Natural killer cell (primary cell): ENCODE results near the gene YWHAG. TPM values are rescaled to one million over a fixed set of nuclear protein-coding genes. Genes with fewer than 3 reads are reported as not detected.
A peak's percentile ranks its signal among the peaks of the same experiment; 100 is the strongest.

ENCODE experiments used
- ATAC-seq, 3 donors: fragments of 150-1000 bp in 2 of 3; fragments of 200-7000 bp in 1 of 3; cut with Tn5 transposase; 1 replicate in 1 of 3; 2 replicates in 2 of 3; pipeline ENCODE4 v1.10.0; 2021; ENCODE audit warnings: mild to moderate bottlenecking in 2 of 3, moderate library complexity in 2 of 3
- DNase-seq, 2 donors: peaks; one replicate each; pipeline versions ENCODE4 v3.0.0 to v3.0.0-alpha.2; 2013 to 2021; ENCODE audit warnings: mixed read lengths in 1 of 2
- H3K27ac ChIP-seq: one replicate; pipeline ENCODE4 v1.5.1; 2013; ENCODE audit warnings: mild to moderate bottlenecking, low read length
- H3K27me3 ChIP-seq: one replicate; pipeline ENCODE4 v1.6.1; 2013; ENCODE audit warnings: low read length; ENCODE audit not compliant: control insufficient read depth, insufficient read depth
- H3K36me3 ChIP-seq: one replicate; pipeline ENCODE4 v1.6.1; 2013; ENCODE audit warnings: low read length; ENCODE audit not compliant: control insufficient read depth, insufficient read depth
- H3K4me1 ChIP-seq: one replicate; pipeline ENCODE4 v1.6.1; 2013; ENCODE audit warnings: low read length; ENCODE audit not compliant: control insufficient read depth, insufficient read depth
- H3K4me3 ChIP-seq: one replicate; pipeline ENCODE4 v1.5.1; 2013; ENCODE audit warnings: low read length
- H3K9me3 ChIP-seq: one replicate; pipeline ENCODE4 v1.6.1; 2013; ENCODE audit warnings: low read length; ENCODE audit not compliant: control insufficient read depth, insufficient read depth
- H3K27ac Mint-ChIP-seq, 2 donors: one replicate each; pipeline ENCODE4 v1.8.0; 2022; ENCODE audit warnings: mild to moderate bottlenecking in 2 of 2, mixed read lengths in 2 of 2, moderate library complexity in 1 of 2
- H3K27me3 Mint-ChIP-seq, 2 donors: one replicate each; pipeline ENCODE4 v1.8.0; 2022; ENCODE audit warnings: low read depth in 2 of 2, mixed read lengths in 2 of 2
- H3K36me3 Mint-ChIP-seq: one replicate; pipeline ENCODE4 v1.8.0; 2022; ENCODE audit warnings: mixed read lengths
- H3K4me1 Mint-ChIP-seq, 2 donors: one replicate each; pipeline ENCODE4 v1.8.0; 2022; ENCODE audit warnings: mixed read lengths in 2 of 2
- H3K4me3 Mint-ChIP-seq: one replicate; pipeline ENCODE4 v1.8.0; 2022; ENCODE audit warnings: mild to moderate bottlenecking, moderate library complexity, mixed read lengths
- H3K9me3 Mint-ChIP-seq, 2 donors: one replicate each; pipeline ENCODE4 v1.8.0; 2022; ENCODE audit warnings: mixed read lengths in 2 of 2
- WGBS: methylation state at CpG from one replicate; pipeline ENCODE4 v1.1.7; 2013; ENCODE audit warnings: missing lambda C conversion rate; ENCODE audit not compliant: insufficient coverage; 5-methylcytosine and 5-hydroxymethylcytosine counted together
- intact Hi-C: fragments of 100-400 bp; cut with micrococcal nuclease; formaldehyde crosslinking; loops from one replicate; pipeline ENCODE4 v1.14.2; 2022
- total RNA-seq, 4 donors: library from RNA; stranded (reverse); fragments of 120-200 nt in 1 of 4; gene quantifications; one replicate each; pipeline versions ENCODE4 v1.2.3 to v1.2.4, GENCODE V29; 2013 to 2022
- TF ChIP-seq, protein P1 (sequence below): fragments of 200-600 bp; IDR thresholded peaks from one replicate; pipeline ENCODE4 v1.8.0; 2022; ENCODE audit warnings: antibody characterized with exemption

YWHAG gene
- total RNA-seq, 3 donors from 2014 or later (not counting 1 experiment from before 2014, with no cell fraction given): 21.4 to 28.9 (median 27.4) TPM

DNA sequence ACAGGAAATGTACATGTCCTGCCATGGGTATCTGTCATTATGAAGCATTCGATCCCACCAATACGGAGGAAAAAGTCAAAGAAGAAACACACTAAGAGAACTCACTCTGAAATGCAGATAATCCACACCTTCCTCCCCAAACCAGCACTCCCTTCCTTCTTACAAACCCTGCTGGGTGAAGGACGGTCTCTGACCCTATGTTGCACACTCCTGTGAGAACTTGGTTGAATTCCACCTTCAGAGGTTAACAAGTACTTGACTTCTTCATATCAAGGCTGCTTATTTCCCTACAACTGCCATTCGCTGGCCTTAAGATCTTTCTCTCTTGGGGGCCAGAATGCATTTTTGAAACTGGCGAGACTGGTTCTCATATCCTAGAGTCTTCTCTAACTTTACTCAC, 16.6 kb downstream of the YWHAG start:
- H3K27me3 Mint-ChIP-seq: no peaks in the 10 kb centered on the region
- H3K4me1 ChIP-seq: peaks cover 9% of the 10 kb centered on the region
- H3K9me3 ChIP-seq: no peaks in the 10 kb centered on the region
- TF ChIP-seq, protein P1, sequence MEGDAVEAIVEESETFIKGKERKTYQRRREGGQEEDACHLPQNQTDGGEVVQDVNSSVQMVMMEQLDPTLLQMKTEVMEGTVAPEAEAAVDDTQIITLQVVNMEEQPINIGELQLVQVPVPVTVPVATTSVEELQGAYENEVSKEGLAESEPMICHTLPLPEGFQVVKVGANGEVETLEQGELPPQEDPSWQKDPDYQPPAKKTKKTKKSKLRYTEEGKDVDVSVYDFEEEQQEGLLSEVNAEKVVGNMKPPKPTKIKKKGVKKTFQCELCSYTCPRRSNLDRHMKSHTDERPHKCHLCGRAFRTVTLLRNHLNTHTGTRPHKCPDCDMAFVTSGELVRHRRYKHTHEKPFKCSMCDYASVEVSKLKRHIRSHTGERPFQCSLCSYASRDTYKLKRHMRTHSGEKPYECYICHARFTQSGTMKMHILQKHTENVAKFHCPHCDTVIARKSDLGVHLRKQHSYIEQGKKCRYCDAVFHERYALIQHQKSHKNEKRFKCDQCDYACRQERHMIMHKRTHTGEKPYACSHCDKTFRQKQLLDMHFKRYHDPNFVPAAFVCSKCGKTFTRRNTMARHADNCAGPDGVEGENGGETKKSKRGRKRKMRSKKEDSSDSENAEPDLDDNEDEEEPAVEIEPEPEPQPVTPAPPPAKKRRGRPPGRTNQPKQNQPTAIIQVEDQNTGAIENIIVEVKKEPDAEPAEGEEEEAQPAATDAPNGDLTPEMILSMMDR: no peak
- peak overlapping the region in 1 of 2 donors; percentile 10 for H3K27ac Mint-ChIP-seq
- H3K4me1 Mint-ChIP-seq: peaks cover 48 to 51% of the 10 kb centered on the region in 2 donors
- no peak overlapping the region for H3K4me3 Mint-ChIP-seq
- ATAC-seq (no peak), DNase-seq (no peak)
- no peak overlapping the region for H3K4me3 ChIP-seq
- intact Hi-C loops: no loop called here
- 91% methylated on average over 5 of the region's 5 CpGs for WGBS
- no peak overlapping the region for H3K27ac ChIP-seq
- peaks cover 39% of the 10 kb centered on the region for H3K36me3 ChIP-seq
- peaks cover 12% of the 10 kb centered on the region for H3K36me3 Mint-ChIP-seq
- no peaks in the 10 kb centered on the region for H3K27me3 ChIP-seq
- H3K9me3 Mint-ChIP-seq: no peaks in the 10 kb centered on the region

DNA sequence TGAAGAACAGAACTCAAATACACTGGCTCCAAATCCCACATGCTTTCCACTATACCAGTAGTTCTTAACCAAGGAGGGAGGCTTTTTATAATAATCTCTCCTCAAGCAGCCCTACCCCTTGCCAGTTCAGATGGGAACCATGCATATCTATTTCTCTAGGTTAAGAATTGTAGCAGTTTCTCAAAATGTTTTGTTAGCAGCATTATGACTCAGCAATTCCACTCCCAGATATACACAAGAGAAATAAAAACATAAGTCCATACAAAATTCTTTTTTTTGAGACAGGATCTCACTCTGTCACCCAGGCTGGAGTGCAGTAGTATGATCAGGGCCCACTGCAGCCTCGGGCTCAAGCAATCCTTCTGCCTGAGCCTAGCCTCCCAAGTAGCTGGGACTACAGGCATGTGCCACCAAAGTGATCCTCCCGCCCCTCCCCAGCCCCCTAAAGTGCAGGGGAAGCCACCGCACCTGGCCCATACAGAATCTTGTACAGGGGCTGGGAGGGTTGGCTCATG, 18.1 kb downstream of the YWHAG start:
- Mint-ChIP-seq H3K27me3 (no peaks in the 10 kb centered on the region), H3K9me3 (no peaks in the 10 kb centered on the region), H3K4me3 (no peak overlapping the region), H3K4me1 (peaks cover 36% of the 10 kb centered on the region in 2 donors), H3K36me3 (no peaks in the 10 kb centered on the region), H3K27ac (no peak overlapping the region)
- peaks cover 26% of the 10 kb centered on the region for H3K36me3 ChIP-seq
- TF ChIP-seq, protein P1: no peak
- WGBS: 76% methylated on average over 3 of the region's 3 CpGs
- H3K9me3 ChIP-seq: no peaks in the 10 kb centered on the region
- H3K27me3 ChIP-seq: no peaks in the 10 kb centered on the region
- no peaks in the 10 kb centered on the region for H3K4me1 ChIP-seq
- no peak overlapping the region for H3K4me3 ChIP-seq
- DNase-seq (no peak), ATAC-seq (no peak)
- H3K27ac ChIP-seq: no peak overlapping the region
- intact Hi-C loops: no loop called here

DNA sequence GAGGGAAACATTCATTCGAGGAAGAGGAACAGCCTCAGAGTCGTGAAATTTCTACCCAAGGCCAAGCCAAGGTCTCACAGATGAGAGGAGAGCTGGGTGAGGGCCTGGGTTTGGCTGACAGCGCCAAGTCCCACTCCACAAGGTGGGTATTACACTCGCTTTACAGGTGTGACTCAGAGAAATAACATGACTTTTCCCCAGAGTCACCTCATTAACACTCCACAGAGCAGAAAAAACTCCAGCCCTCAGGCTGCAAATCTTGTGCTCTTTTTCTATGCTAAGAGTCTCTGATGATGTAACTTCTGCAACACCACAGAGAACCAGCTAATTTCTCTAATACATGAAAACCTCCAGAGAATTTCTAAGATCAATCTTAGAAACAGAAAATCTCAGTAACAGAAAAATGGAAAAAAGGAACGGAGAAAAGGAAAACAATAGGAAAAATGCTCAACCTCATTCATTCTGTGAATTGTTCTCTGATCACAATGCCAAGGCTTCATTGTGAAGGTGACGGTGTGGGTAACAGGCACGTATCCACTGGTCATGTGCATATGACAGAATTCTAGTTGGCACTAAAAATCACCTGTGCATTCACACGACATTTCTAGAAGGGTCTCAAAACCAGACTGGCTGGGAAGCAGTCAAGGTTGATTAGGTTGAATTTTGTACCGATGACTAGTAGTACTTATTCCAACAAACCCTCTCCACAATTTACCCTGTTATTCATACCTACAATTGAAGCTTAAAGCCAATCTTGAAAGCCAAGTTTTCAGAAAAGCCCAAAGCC, 20.3 kb downstream of the YWHAG start:
- Mint-ChIP-seq H3K36me3 (no peaks in the 10 kb centered on the region), H3K27ac (no peak overlapping the region), H3K4me1 (peaks cover 26 to 35% of the 10 kb centered on the region in 2 donors), H3K9me3 (no peaks in the 10 kb centered on the region), H3K27me3 (no peaks in the 10 kb centered on the region), H3K4me3 (no peak overlapping the region)
- Histone ChIP-seq H3K36me3 (peaks cover 11% of the 10 kb centered on the region), H3K4me1 (no peaks in the 10 kb centered on the region), H3K27me3 (no peaks in the 10 kb centered on the region), H3K27ac (no peak overlapping the region), H3K4me3 (no peak overlapping the region), H3K9me3 (no peaks in the 10 kb centered on the region)
- TF ChIP-seq, protein P1: no peak
- 79% methylated on average over 8 of the region's 9 CpGs for WGBS
- intact Hi-C loops: no loop called here
- DNase-seq: no peak
- ATAC-seq: no peak
